SH-SY5Y (cell line): ENCODE measurements around the gene ZNF248.

Source experiments
- GATA2 ChIP-seq: IDR thresholded peaks from 2 replicates; pipeline ENCODE4 v1.6.1; 2011; ENCODE audit warnings: mild to moderate bottlenecking, low read depth, low read length
- GATA3 ChIP-seq: IDR thresholded peaks from 2 replicates; pipeline ENCODE4 v1.6.1; 2011; ENCODE audit warnings: low read depth, mild to moderate bottlenecking, low read length, moderate library complexity

ZNF248 gene

DNA sequence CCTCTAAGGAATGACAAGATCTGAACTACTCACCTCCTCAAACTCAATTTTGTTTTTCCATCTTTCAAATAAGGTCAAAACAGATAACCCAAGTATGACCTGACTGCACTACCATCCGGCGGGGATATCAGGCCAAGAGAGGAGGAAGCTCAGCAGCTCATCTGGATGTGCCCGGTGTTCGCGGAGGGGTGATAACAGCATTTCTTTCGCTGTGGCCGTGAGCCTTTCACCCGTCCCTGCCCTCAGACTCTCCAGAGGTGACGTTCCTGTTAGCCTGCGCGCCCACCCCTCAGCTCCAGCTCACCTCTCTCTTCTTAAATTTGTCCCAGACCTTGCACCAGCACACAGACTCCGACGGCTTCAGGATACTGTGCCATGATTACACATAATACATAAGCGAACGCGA, 526 bp downstream of the ZNF248 start:
- TF ChIP-seq GATA2 = no peak
- TF ChIP-seq GATA3 = no peak

DNA sequence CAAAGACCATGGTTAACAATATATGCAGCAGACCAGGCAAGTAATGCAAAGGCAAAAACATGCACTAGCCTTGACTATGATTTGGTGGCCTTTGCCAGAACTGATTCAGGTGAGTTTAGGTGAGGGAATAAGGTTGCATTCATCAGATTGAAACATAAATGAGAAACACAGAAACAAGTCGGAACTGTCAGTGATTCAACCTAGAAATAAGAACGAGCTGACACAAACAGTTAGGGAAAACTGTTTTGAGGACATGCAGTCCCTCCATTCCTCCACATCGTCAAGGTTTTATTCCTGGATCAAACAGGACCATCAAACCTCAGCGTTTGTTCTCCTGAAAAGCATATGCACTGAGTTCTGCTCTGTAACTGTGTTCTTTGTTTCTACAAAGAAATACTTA, 1.8 kb downstream of the ZNF248 start:
- TF ChIP-seq GATA3 = no peak
- no peak for TF ChIP-seq GATA2

DNA sequence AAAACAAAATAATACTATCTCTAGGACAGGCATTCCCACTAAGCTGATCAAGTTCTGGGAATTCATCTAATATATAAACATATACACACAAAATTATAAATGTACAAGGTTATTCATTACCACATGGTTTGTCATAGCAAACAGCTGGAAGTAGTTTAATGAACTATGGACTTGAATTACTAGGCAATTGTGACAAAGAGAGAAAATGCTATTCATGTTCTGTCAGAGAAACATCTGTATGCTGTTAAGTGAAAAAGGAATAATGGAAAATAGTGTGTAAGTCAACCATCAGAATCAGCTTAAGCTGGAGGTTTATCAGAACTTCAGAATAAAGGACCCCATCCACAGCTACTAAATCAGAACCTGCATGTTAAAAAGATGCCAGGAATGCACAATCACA, 2.8 kb downstream of the ZNF248 start:
- TF ChIP-seq GATA2 (no peak), GATA3 (no peak)

DNA sequence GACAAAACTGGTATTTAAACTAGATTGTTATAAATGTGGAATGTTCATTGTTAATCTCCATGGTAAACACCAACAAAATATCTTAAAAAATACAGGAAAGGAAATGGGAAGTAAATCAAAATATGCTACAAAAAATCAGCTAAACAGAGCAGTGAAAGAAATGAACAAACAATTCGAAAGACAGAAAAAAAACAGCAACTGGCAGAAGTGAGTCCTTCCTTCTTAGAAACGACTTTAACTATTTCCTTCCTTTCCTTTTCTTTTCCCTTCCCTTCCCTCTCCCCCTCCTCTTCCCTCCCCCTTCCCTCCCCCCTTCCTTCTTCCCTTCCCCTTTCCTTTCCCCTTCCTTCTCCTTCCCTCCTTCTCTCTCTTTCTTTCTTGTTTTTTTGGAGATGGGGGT, 12.8 kb downstream of the ZNF248 start:
- no peak for TF ChIP-seq GATA2
- no peak for TF ChIP-seq GATA3

DNA sequence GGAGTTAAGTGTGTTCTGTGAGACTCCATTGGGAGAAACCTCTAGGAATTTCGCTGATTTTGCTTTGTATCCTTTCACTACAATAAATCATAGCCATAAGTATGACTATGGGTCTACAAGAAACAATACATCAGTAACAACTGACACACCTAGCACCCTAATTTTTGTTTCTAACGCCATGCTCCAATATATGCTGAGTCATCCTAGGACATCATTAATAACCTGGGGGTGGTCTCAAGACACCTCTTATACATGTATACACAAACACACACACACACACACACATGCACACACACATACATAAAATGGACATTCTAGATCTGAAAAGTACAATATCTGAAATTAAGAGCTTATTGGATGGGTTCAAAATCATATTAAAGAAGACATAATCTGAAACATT, 18.2 kb downstream of the ZNF248 start:
- no peak for TF ChIP-seq GATA3
- TF ChIP-seq GATA2 = no peak

DNA sequence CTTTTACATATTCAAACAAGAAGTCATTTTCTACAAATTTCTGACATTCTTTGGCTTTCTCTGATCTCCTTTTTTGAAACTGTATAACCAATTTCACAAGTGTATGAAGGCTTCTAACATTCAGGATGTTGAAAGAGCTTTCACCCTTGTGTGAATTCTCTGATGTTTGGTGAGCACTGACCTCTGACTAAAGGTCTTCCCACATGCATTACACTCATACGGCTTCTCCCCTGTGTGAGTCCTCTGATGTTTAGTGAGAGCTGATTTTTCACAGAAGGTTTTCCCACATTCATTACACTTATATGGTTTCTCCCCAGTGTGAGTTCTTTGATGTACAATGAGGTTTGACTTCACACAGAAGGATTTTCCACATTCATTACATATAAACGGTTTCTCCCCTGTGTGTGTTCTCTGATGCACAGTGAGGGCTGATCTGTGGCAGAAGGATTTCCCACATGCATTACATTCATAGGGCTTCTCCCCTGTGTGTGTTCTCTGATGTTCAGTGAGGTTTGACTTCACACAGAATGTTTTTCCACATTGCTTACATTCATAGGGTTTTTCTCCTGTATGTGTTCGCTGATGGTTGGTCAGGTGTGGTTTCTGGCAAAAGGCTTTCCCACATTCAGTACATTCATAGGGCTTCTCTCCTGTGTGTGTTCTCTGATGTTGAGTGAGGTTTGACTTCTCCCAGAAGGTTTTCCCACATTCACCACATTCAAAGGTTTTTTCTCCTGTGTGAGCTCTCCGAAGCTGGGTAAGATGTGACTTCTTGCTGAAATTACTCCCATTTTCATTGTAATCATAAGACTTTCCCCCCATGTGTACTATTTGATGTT, 25.7 kb downstream of the ZNF248 start:
- no peak for TF ChIP-seq GATA3
- no peak for TF ChIP-seq GATA2

DNA sequence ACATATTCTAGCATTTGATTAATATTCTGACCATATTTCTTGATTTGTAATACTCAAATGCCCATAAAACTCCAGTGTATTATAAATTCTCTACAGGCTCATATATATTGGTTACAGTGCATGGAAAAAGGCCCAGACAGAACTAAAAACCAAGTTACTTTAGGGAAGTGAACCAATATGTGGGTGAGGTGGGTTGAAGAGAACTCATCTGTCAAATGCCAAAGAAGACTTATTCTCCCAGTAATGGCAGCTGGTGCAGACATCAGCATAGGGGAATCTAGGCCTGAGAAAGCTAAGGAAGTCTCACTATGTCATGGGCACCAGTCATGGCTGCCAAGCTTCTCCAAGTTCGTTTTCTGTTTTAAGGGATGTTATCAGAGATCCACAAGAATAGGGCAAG, 30.6 kb downstream of the ZNF248 start:
- TF ChIP-seq GATA3 (no peak), GATA2 (no peak)

DNA sequence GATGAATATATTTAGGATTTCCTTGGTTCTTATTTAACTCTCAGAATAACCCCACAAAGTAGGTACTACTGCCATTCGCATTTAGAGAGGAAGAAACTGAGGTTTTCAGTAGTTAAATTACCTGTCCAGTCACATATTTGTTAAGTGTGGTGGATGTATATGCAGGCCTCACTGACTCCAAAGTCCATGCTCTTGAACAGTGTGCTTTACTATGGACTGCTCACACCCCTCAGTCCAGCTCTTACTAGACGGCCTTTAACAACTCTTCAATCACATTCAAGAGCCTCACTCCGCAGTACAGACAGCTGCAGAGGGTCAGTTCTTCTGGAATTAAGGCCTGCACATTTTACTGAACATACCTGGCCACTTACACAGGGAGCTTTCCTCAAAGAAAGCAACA, 36.2 kb downstream of the ZNF248 start:
- TF ChIP-seq GATA3 (no peak), GATA2 (no peak)

DNA sequence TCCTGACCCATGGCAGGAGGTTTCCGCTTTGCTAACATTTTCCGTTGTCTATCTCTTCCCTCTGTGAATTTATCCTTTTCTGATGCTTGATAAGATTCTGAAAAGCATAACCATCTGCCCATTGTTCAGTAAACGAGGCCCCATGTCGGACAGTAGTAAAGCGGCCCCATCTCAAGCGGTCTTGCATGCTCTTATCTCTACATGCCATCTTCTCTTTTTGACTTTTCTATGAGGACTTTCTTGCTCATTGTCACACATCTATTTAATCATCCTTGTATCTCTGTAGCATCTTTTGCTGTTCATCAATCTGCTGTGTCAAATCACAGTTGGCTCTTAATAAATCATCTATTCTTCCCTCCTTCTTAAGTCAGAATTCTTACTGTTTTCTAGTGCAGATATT, 37.6 kb downstream of the ZNF248 start:
- TF ChIP-seq GATA2 = peak; percentile 55
- TF ChIP-seq GATA3 = peak; percentile 80

DNA sequence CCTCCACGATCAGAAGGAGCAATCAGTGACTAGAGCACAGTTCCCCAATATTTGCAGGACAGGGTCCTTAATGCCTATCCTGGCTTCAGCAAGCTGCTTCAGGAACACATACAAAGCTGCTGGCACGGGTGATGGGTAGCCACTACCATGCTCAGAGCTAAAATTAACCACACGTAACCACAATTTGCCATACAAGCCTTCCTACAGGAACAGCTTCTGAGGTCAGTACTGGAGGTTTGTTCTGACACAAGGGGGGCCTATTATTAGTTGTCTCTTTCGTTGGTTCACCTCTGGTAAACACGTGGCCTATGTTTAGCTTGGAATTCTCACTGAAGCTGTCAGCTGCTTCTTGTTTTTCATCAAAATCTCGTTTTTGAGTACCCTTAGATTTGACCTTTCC, 41.1 kb downstream of the ZNF248 start:
- TF ChIP-seq GATA3 = no peak
- TF ChIP-seq GATA2 = no peak

DNA sequence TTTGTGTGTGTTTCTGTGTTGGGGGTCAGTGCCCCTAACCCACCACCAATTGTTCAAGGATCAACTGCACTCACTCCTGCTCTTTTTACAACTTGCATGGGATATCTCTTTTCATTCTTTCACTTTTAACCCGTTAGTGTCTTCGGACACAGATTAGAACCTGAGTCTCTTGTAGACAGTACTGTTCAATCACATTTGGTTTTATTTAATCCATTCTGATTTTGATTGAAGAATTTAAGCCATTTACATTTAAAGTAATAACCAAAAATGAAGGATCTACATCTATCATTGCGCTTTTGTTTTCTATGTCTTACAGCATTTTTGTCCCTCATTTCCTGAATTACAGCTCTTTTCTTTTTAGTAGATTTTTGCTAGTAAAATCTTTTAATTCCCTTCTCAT, 43.6 kb downstream of the ZNF248 start:
- TF ChIP-seq GATA3 (no peak), GATA2 (no peak)

DNA sequence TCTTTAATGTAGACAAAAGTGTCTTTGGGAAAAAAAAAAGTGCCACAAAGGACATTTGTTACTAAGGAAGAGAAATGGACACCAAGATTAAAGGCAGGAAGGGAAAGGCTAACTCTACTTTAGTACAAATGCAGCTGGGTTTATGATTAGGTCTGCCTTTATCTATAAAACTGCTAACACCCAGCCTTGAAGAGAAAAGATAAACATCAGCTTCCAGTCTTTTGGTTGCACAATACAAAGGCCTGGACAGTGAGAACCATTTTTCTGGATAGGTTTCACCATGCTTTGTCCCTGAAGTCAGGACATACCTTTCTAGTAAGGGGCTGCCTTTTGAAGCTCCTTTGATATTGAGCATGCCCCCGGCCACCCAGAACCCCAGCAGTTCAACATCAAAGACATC, 45.1 kb downstream of the ZNF248 start:
- TF ChIP-seq GATA3 = no peak
- TF ChIP-seq GATA2 = no peak

DNA sequence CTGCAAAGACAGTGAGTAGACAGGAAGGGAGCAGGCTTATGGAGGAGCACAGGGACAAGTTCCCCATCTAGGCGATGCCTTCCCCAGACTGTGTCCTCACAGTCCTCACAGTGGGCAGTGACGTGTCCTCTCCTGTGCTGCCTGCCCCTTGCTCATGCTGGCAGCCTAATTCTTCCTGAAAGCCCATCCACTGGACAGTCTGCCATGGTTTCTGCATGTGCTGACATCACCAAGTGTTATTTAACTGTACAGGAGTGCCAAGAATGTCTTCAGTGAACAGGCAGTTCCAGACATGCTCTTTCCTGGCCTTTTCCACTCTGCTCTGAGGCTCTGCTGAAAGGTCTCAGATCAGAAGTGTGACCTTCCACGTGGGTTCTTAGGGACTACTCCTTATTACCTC, 54.1 kb downstream of the ZNF248 start:
- TF ChIP-seq GATA2 (no peak), GATA3 (no peak)

DNA sequence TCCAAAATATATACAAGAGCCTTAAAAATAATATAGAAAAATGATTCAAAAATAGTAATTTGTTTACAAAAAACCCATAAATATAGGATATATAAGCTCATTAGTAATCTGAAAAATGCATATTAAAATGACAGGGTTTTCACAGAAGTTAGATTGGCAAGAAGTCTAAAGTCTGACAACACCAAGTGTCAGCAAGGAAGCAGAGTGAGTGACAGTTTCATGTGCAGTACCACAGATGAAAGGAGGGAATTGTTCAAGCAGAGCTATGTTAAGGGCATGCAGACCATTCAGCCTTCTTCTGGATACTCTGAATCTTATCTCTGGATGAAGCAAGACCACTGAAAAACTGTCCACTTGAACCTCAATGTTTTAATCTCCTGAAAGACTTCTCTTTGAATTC, 55.9 kb downstream of the ZNF248 start:
- no peak for TF ChIP-seq GATA2
- no peak for TF ChIP-seq GATA3

DNA sequence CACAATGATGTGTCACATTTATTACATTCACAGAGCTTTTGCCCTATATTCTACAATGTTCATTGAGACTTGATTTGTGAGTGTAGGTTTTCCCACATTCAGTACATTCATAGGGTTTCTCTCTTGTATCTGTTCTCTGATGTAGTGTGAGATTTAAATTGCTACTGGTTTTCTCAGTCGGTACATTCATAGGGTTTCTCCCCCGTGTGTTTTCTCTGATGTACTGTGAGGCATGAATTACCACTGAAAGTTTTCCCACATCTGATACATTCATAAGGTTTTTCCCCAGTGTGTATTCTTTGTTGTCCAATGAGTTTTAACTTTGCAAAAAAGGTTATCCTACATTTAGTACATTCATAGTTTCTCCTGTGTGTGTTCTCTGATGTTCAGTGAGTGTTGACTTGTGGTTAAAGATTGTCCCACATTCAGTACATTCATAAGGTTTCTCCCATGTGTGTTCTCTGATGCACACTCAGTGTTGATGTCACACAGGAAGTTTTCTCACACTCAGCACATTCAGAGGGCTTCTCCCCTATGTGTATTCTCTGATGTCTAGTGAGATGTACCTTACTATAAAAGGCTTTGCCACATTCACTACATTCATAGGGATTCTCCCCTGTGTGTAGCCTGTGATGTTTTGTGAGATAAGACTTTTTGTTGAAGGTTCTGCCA, 63.0 kb downstream of the ZNF248 start:
- TF ChIP-seq GATA2 (no peak), GATA3 (no peak)
